Naive B cell (primary cell): ENCODE measurements around the gene ANGPTL2. TPM values are rescaled to one million over a fixed set of nuclear protein-coding genes. Genes with fewer than 3 reads are reported as not detected.

Experiments used
- polyA plus RNA-seq, 6 donors: library from polyadenylated mRNA; unstranded; fragments of 300-500 nt; fragmentation: Illumina TruSeq; gene quantifications; one replicate each; pipeline ENCODE4 v1.2.3, GENCODE V29; 2021; ENCODE audit warnings: low read depth in 6 of 6

The ANGPTL2 gene
- polyA plus RNA-seq, 6 donors from 2014 or later = not detected

Other genes starting within 250 kb of the ANGPTL2 start
- gene RALGPS1, start 207.9 kb downstream of the ANGPTL2 start, polyA plus RNA-seq = 1 to 10 TPM; 3.0 to 7.9 (median 5.4) TPM
- gene GARNL3, start 142.1 kb upstream of the ANGPTL2 start, polyA plus RNA-seq = 1 to 10 TPM in 2 of 6 donors, under 1 TPM in 2, not detected in 2; 0.71 to 3.1 (median 1.1) TPM